HG03108 (cell line): Measurements from ENCODE around the gene MYRIP.

ENCODE experiments used
- ATAC-seq: cut with Tn5 transposase; IDR thresholded peaks from one replicate; pipeline ENCODE4 v1.9.1; 2021; ENCODE audit warnings: moderate library complexity; ENCODE audit not compliant: unreplicated experiment

The MYRIP gene

DNA sequence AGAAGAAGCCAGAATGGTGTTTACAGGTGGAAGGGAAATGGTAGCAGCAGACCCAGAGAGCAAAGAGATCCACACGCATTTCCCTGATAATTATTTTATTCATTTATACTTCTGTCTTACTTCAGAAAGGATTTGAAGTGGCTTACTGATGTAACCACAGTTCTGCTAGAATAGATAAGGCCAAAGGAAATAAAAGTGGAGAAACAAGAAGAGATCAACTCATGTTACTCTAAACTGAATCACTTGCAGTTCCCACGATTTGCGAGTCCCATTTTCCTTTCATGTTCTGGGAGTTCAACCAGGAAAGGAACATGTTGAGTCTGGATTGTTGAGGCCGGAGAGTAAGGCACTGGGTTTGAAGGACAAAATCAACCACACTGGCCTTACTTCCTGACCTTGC is 151.8 kb downstream of the MYRIP start:
- ATAC-seq: no peak

DNA sequence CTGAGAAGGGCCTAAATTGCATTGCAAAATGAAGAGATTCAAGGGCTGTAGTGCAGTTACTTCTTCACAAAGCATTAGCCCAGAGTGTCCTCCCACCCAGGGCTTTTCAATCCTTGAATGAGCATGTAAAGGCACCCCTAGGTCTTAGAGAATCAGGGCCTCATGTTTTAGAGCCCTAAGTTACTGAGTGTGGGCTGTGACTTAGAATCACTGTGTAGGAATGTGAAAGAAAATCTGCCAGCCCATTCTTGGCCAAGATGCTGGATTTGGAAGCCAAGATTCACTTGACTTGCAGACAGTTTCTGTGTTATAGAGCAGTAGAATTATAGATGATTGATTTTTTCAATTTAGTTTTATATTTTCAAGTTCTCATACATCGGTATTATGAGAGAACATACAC is 153.2 kb downstream of the MYRIP start:
- no peak for ATAC-seq

DNA sequence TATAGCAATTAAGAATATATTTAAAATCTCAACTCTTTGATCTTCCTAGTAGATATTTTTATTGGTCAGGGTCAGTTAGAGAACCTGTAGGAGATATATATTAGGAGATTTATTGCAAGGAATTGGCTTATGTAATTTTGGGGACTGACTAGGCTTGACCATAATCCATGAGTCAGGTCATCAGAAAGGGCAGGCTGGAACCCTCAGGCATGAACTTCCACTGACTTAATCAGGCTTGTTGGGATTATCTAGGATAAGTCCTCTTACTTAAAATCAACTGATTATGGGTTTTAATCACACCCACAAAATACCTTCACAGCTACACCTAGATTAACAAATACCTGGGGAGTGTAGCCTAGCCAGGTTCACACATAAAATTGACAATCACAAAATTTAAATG is 156.1 kb downstream of the MYRIP start:
- ATAC-seq: no peak

DNA sequence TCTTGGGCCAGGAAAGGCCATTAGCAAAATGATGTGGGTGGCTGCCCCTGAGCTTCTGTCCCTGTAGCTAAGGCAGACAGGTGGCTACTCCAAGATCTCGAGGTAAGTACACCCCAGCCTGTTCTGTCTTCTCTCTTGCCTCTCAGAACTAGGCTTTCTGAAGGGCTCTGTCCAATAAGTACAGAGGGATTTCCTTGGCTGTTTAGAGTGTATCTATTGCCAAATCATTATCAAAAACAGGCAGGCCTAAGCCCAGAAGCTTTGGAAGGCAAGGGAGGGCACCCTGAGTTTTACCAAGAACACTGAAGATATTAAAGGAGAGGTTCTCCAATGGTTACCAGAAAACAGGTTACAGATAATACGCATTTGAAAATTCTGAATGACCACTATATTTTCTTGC is 156.6 kb downstream of the MYRIP start:
- ATAC-seq: no peak

GRCh38 chr3:39970982-39971381 is 161.6 kb downstream of the MYRIP start:
- no peak for ATAC-seq

GRCh38 chr3:39971559-39972031 is 162.2 kb downstream of the MYRIP start:
- ATAC-seq: no peak

DNA sequence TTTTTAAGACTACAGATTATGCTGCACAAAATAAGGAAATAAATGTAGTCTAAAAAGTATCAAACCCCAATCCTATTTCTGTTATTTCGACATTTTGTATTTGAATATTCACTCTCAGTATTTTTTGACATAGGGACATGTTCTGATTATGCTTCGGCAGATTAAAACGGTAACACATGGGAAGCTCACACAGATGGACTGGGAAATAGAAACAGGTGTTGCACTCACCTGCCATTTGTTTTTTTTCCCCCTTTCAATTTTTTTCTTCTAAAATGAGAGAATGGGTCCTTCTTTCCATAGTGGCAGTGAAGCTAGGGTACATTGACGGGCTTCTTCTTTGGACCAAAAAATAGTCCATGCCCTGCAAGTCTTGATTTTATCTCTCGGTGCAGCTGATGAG is 163.1 kb downstream of the MYRIP start:
- no peak for ATAC-seq

GRCh38 chr3:39977058-39977794 is 167.8 kb downstream of the MYRIP start:
- ATAC-seq: no peak

DNA sequence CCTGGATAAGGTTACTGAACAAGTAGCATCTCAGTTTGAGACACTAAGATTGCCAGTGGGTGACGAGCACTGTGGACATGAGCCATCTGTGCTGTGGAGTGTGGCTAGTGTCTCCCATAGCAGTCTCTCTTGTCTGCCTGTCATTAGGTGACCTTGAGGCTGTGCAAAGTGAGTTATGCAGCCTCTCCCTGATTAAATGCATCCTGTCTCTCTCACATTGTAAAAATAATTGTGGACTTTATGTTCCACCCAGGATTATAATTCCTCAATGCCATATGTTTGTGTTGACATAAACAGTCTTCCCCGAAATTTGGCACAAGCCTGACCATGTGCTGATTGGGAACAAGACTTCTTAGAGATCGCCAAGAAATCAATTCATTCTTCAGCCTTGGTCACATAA is 168.9 kb downstream of the MYRIP start:
- no peak for ATAC-seq

GRCh38 chr3:39980058-39980457 is 170.6 kb downstream of the MYRIP start:
- ATAC-seq: no peak

GRCh38 chr3:39980781-39981180 is 171.4 kb downstream of the MYRIP start:
- ATAC-seq: no peak

- no peak for ATAC-seq
Measured at GRCh38 chr3:39981547-39982184, 172.3 kb downstream of the MYRIP start.

GRCh38 chr3:39982665-39983357 is 173.4 kb downstream of the MYRIP start:
- no peak for ATAC-seq

- no peak for ATAC-seq
Measured at GRCh38 chr3:39989746-39990145, 180.3 kb downstream of the MYRIP start.

GRCh38 chr3:39990532-39990931 is 181.1 kb downstream of the MYRIP start:
- no peak for ATAC-seq

GRCh38 chr3:40008796-40009195 is 199.4 kb downstream of the MYRIP start:
- ATAC-seq: no peak

GRCh38 chr3:40009991-40010390 is 200.6 kb downstream of the MYRIP start:
- no peak for ATAC-seq

- ATAC-seq: no peak
Measured at GRCh38 chr3:40012381-40012780, 203.0 kb downstream of the MYRIP start.

DNA sequence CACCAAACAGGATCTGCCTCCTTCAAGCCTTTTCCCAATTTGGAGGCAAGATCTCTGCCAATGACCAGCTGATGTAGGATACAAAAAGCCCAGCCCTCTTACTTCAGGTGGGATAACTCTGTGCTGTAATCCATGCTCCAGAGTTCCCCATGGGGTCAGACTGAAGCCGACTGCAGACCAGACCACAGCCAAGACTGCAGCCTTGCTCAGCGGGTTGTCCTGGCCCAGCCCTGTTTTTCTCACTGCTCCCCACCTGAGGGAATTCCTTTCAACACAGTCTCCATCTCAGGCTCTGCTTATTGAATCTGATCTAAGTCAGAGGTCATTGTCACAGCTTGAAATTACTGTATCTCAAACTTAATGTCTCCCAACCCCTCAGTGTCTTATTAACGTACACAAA is 207.0 kb downstream of the MYRIP start:
- ATAC-seq: no peak

- no peak for ATAC-seq
Measured at GRCh38 chr3:40018369-40018768, 209.0 kb downstream of the MYRIP start.

DNA sequence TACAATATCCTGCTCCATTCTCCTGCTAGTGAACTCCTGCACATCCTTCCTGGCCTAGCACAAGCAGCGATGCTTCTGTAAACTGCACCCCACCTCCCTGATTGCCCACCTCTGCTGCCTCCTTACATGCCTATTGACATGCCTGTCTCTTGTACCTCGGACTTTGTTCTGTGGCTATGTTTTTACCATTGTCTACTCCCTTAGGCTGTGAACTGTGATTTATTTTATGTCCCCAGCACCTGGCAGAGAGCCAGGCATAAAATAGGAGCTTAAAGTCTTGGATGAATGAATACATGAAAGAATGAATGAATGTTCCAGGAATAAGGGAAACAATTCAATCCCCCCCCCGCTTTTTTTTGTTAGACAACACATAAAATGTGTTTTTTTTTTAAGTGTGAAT is 210.0 kb downstream of the MYRIP start:
- ATAC-seq: no peak

GRCh38 chr3:40020689-40021088 is 211.3 kb downstream of the MYRIP start:
- no peak for ATAC-seq
